SK-N-SH (cell line): ENCODE data around the gene RPS3A. TPM values are rescaled to one million over a fixed set of nuclear protein-coding genes. Genes with fewer than 3 reads are reported as not detected.

Experiments used
- CTCF ChIA-PET: fragments of 300-600, 350-600 bp; formaldehyde crosslinking; extraction: SDS; loops from one replicate; lab custom pipeline; 2021; lab: Yijun Ruan, JAX
- POLR2A ChIA-PET: fragments of 350-600 bp; sonication (Branson Sonifier 250); formaldehyde crosslinking; extraction: SDS; loops from one replicate; lab custom pipeline; 2020; ENCODE audit warnings: antibody characterized with exemption, inconsistent platforms; lab: Yijun Ruan, JAX
- DNase-seq: peaks from one replicate; pipeline ENCODE4 v3.0.0; 2012
- H2AFZ ChIP-seq: fragments of 200-600 bp; sonication (generic); 2 replicates; pipeline ENCODE4 v1.8.1; 2016; ENCODE audit warnings: antibody characterized with exemption, mild to moderate bottlenecking, low read depth
- H3F3A ChIP-seq: fragments of 200-600 bp; sonication (generic); replicated peaks from 2 replicates; pipeline ENCODE3; 2016; ENCODE audit warnings: antibody characterized with exemption, mild to moderate bottlenecking; ENCODE audit not compliant: insufficient read depth
- H3K27ac ChIP-seq, 2 experiments: fragments of 200-500 bp in 1 of 2; fragments of 200-600 bp in 1 of 2; sonication (Bioruptor generic) in 1 of 2; sonication (generic), shearing (Covaris generic) in 1 of 2; 2 replicates each; pipeline versions ENCODE4 v1.5.1 to v1.6.1; 2014 to 2016; ENCODE audit warnings: low read depth in 2 of 2, inconsistent platforms in 1 of 2, low read length in 1 of 2, mild to moderate bottlenecking in 1 of 2, mixed read lengths in 1 of 2
- H3K27me3 ChIP-seq: fragments of 200-600 bp; sonication (generic), shearing (Covaris generic); 2 replicates; pipeline ENCODE4 v1.6.1; 2016; ENCODE audit warnings: mixed run types; ENCODE audit not compliant: insufficient read depth
- H3K36me3 ChIP-seq, 2 experiments: fragments of 200-500 bp in 1 of 2; fragments of 200-600 bp in 1 of 2; sonication (Bioruptor generic) in 1 of 2; sonication (generic) in 1 of 2; replicated peaks in 1 of 2; 2 replicates each; pipeline versions ENCODE3 to v1.5.1; 2014 to 2016; ENCODE audit warnings: low read length in 1 of 2, mild to moderate bottlenecking in 1 of 2; ENCODE audit not compliant: insufficient read depth in 2 of 2, control insufficient read depth in 1 of 2
- H3K4me1 ChIP-seq, 2 experiments: fragments of 200-500 bp in 1 of 2; fragments of 200-600 bp in 1 of 2; sonication (Bioruptor generic) in 1 of 2; sonication (generic), shearing (Covaris generic) in 1 of 2; 2 replicates each; pipeline versions ENCODE4 v1.5.1 to v1.6.1; 2014 to 2016; ENCODE audit warnings: low read depth in 1 of 2, low read length in 1 of 2, mixed run types in 1 of 2; ENCODE audit not compliant: insufficient read depth in 2 of 2, control insufficient read depth in 1 of 2
- H3K4me2 ChIP-seq: fragments of 200-600 bp; sonication (generic), shearing (Covaris generic); 2 replicates; pipeline ENCODE4 v1.6.1; 2017; ENCODE audit warnings: mixed run types
- H3K4me3 ChIP-seq, 2 experiments: fragments of 200-500 bp in 1 of 2; fragments of 200-600 bp in 1 of 2; sonication (Bioruptor generic) in 1 of 2; sonication (generic), shearing (Covaris generic) in 1 of 2; 2 replicates each; pipeline versions ENCODE4 v1.5.1 to v1.8.1; 2014 to 2016; ENCODE audit warnings: low read depth in 2 of 2, inconsistent platforms in 1 of 2, low read length in 1 of 2, mild to moderate bottlenecking in 1 of 2, mixed read lengths in 1 of 2, moderate library complexity in 1 of 2
- H3K79me2 ChIP-seq: fragments of 200-600 bp; sonication (generic); 2 replicates; pipeline ENCODE4 v1.8.1; 2017; ENCODE audit warnings: mild to moderate bottlenecking; ENCODE audit not compliant: insufficient read depth
- H3K9ac ChIP-seq: fragments of 200-600 bp; sonication (generic); 2 replicates; pipeline ENCODE4 v1.6.1; 2017; ENCODE audit warnings: mixed run types
- H3K9me2 ChIP-seq: fragments of 200-600 bp; sonication (generic); 2 replicates; pipeline ENCODE4 v1.6.1; 2017; ENCODE audit warnings: mixed run types
- H3K9me3 ChIP-seq: fragments of 200-600 bp; sonication (generic); 2 replicates; pipeline ENCODE4 v1.6.1; 2017; ENCODE audit warnings: mixed run types, mild to moderate bottlenecking, moderate library complexity
- H4K20me1 ChIP-seq: fragments of 200-600 bp; sonication (generic); 2 replicates; pipeline ENCODE4 v1.6.1; 2017; ENCODE audit warnings: mild to moderate bottlenecking, mixed run types; ENCODE audit not compliant: insufficient read depth
- CHD2 ChIP-seq: fragments of 150-350 bp; IDR thresholded peaks from 2 replicates; pipeline ENCODE4 v1.6.1; 2018; ENCODE audit warnings: low read length; ENCODE audit not compliant: partially characterized antibody
- ELF1 ChIP-seq: IDR thresholded peaks from 2 replicates; pipeline ENCODE4 v1.4.0; 2012
- FOSL2 ChIP-seq: IDR thresholded peaks from 2 replicates; pipeline ENCODE4 v1.4.0; 2012; ENCODE audit warnings: low read depth, mild to moderate bottlenecking, moderate library complexity, borderline replicate concordance
- MXI1 ChIP-seq: IDR thresholded peaks from 2 replicates; pipeline ENCODE4 v1.6.1; 2012; ENCODE audit warnings: mild to moderate bottlenecking, low read depth, low read length, improper control_type of control experiment
- NRF1 ChIP-seq: IDR thresholded peaks from 2 replicates; pipeline ENCODE4 v1.6.1; 2012; ENCODE audit warnings: low read depth, mild to moderate bottlenecking, low read length
- POLR2AphosphoS5 ChIP-seq: IDR thresholded peaks from 2 replicates; pipeline ENCODE4 v1.6.1; 2012; ENCODE audit warnings: low read depth, low read length
- RFX5 ChIP-seq: IDR thresholded peaks from 2 replicates; pipeline ENCODE4 v1.6.1; 2012; ENCODE audit warnings: mild to moderate bottlenecking, improper control_type of control experiment, low read length
- TAF1 ChIP-seq: IDR thresholded peaks from 2 replicates; pipeline ENCODE4 v1.6.1; 2012; ENCODE audit warnings: low read depth, mild to moderate bottlenecking, low read length, moderate library complexity, borderline replicate concordance
- TCF12 ChIP-seq: IDR thresholded peaks from 2 replicates; pipeline ENCODE4 v1.4.0; 2012
- TEAD4 ChIP-seq: IDR thresholded peaks from 2 replicates; pipeline ENCODE4 v1.4.0; 2012; ENCODE audit warnings: mild to moderate bottlenecking, borderline replicate concordance; ENCODE audit not compliant: insufficient read depth
- WGBS: methylation state at CpG from one replicate; pipeline ENCODE4 v1.1.6; 2017; ENCODE audit warnings: low lambda C conversion rate; 5-methylcytosine and 5-hydroxymethylcytosine counted together
- polyA plus RNA-seq, 3 experiments: library from polyadenylated mRNA; depleted of rRNA; stranded (reverse); fragments of >200 nt; gene quantifications; 2 replicates each; pipeline ENCODE4 v1.2.3, GENCODE V29; 2012
- TF ChIP-seq, protein P1 (sequence below): IDR thresholded peaks from 2 replicates; pipeline ENCODE4 v1.6.1; 2012; ENCODE audit warnings: mild to moderate bottlenecking, low read depth, low read length, moderate library complexity
- TF ChIP-seq, protein P2 (sequence below): IDR thresholded peaks from 2 replicates; pipeline ENCODE4 v1.4.0; 2012; ENCODE audit warnings: low read depth, borderline replicate concordance
- TF ChIP-seq, protein P3 (sequence below): IDR thresholded peaks from 2 replicates; pipeline ENCODE4; 2012
- TF ChIP-seq, protein P4 (sequence below): IDR thresholded peaks from 2 replicates; pipeline ENCODE4 v1.4.0; 2012; ENCODE audit warnings: low read depth
- TF ChIP-seq, protein P5 (sequence below): fragments of 150-350 bp; IDR thresholded peaks from 2 replicates; pipeline ENCODE4 v1.6.1; 2016; ENCODE audit warnings: mild to moderate bottlenecking, low read depth, low read length

RPS3A gene
- polyA plus RNA-seq, 1 of the 3 experiments (the other 2 are of a cell fraction), result 2,161 TPM

DNA sequence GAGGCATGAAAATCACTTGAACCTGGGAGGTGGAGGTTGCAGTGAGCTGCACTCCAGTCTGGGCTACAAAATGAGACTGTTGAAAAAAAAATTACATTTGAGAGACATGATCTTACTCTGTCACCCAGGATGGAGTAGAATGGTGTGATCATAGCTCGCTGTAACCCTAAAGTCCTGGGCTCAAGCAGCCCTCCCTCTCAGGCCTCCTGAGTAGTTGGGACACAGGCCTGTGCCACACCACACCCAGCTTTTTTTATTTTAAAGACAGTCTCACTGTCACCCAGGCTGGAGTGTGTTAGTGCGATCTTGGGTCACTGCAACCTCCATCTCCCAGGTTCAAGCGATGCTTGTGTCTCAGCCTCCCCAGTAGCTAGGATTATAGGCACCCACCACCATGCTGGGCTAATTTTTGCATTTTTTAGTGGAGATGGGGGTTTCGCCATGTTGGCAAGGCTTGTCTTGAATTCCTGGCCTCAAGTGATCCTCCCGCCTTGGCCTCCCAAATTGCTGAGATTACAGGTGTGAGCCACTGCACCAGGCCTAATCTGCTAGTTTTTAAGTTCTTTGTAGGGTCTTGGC is 6.1 kb downstream of the RPS3A start:
- Histone ChIP-seq H3K27ac (no peak overlapping the region), H3K27me3 (no peaks in the 10 kb centered on the region), H3K9me3 (no peaks in the 10 kb centered on the region), H2AFZ (no peak overlapping the region), H3K9ac (no peak overlapping the region), H4K20me1 (peaks cover 40% of the 10 kb centered on the region), H3K79me2 (peaks cover 38% of the 10 kb centered on the region), H3K36me3 (peaks cover 53 to 78% of the 10 kb centered on the region in 2 experiments), H3K4me1 (peaks cover 6 to 7% of the 10 kb centered on the region in 2 experiments; a peak in 2 of 4 replicates), H3K4me2 (no peak overlapping the region), H3K9me2 (no peaks in the 10 kb centered on the region), H3K4me3 (no peak overlapping the region), H3F3A (peaks cover 63% of the 10 kb centered on the region)
- ChIA-PET POLR2A (interaction anchor here (0.7 to 1.1 kb wide), 2 partner anchors 9 to 522 kb away, joined by 3 to 5 read pairs; no protein-coding TSS in a partner anchor), CTCF (interaction anchor here (1.2 to 4.4 kb wide), 2 partner anchors 12 to 54 kb away, joined by 3 to 22 read pairs; no protein-coding TSS in a partner anchor)
- no peak for DNase-seq
- TF ChIP-seq, protein P1, sequence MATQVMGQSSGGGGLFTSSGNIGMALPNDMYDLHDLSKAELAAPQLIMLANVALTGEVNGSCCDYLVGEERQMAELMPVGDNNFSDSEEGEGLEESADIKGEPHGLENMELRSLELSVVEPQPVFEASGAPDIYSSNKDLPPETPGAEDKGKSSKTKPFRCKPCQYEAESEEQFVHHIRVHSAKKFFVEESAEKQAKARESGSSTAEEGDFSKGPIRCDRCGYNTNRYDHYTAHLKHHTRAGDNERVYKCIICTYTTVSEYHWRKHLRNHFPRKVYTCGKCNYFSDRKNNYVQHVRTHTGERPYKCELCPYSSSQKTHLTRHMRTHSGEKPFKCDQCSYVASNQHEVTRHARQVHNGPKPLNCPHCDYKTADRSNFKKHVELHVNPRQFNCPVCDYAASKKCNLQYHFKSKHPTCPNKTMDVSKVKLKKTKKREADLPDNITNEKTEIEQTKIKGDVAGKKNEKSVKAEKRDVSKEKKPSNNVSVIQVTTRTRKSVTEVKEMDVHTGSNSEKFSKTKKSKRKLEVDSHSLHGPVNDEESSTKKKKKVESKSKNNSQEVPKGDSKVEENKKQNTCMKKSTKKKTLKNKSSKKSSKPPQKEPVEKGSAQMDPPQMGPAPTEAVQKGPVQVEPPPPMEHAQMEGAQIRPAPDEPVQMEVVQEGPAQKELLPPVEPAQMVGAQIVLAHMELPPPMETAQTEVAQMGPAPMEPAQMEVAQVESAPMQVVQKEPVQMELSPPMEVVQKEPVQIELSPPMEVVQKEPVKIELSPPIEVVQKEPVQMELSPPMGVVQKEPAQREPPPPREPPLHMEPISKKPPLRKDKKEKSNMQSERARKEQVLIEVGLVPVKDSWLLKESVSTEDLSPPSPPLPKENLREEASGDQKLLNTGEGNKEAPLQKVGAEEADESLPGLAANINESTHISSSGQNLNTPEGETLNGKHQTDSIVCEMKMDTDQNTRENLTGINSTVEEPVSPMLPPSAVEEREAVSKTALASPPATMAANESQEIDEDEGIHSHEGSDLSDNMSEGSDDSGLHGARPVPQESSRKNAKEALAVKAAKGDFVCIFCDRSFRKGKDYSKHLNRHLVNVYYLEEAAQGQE, result no peak
- TF ChIP-seq, protein P2, sequence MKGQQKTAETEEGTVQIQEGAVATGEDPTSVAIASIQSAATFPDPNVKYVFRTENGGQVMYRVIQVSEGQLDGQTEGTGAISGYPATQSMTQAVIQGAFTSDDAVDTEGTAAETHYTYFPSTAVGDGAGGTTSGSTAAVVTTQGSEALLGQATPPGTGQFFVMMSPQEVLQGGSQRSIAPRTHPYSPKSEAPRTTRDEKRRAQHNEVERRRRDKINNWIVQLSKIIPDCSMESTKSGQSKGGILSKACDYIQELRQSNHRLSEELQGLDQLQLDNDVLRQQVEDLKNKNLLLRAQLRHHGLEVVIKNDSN, result no peak
- TF ChIP-seq POLR2AphosphoS5, result peak; percentile 58; the same call in 1 of the 2 replicates
- 97% methylated on average over 5 of the region's 5 CpGs for WGBS

DNA sequence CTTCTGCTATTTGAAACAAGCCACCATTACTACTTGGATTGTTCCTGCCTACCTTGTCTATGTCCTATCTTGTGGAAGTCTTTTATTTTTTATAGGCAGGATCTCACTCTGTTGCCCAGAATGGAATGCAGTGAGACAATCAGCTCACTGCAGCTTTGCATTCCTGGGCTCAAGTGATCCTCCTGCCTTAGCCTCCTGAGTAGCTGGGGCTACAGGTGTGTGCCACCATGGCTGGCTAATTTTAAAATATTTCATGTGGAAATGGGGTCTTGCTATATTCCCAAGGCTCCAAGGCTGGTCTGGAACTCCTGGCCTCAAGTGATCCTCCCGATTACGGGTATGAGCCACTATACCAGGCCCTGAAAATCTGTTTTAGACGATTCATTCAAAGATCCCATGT is 7.6 kb downstream of the RPS3A start:
- no peak overlapping the region for H3K27ac ChIP-seq
- H2AFZ ChIP-seq, result no peak overlapping the region
- WGBS, result 88% methylated on average over 3 of the region's 3 CpGs
- peaks cover 64% of the 10 kb centered on the region for H3F3A ChIP-seq
- H3K4me1 ChIP-seq, result peaks cover 0 to 4% of the 10 kb centered on the region in 2 experiments; a peak in 1 of 4 replicates
- no peak for DNase-seq
- H3K27me3 ChIP-seq, result no peaks in the 10 kb centered on the region
- no peak overlapping the region for H3K9ac ChIP-seq
- H3K9me3 ChIP-seq, result no peaks in the 10 kb centered on the region
- no peak overlapping the region for H3K4me2 ChIP-seq
- peaks cover 25% of the 10 kb centered on the region for H4K20me1 ChIP-seq
- H3K9me2 ChIP-seq, result no peaks in the 10 kb centered on the region
- H3K36me3 ChIP-seq, result peaks cover 42 to 63% of the 10 kb centered on the region in 2 experiments
- H3K4me3 ChIP-seq, result no peak overlapping the region
- H3K79me2 ChIP-seq, result peaks cover 23% of the 10 kb centered on the region
- ChIA-PET CTCF (interaction anchor here (4.4 kb wide), 1 partner anchor 10 kb away, joined by 22 read pairs; no protein-coding TSS in a partner anchor), POLR2A (no interaction called here)
- TF ChIP-seq POLR2AphosphoS5 (no peak), RFX5 (no peak), FOSL2 (no peak), MXI1 (no peak), TCF12 (no peak), TEAD4 (no peak), NRF1 (no peak), CHD2 (no peak), ELF1 (no peak), TAF1 (no peak)
- TF ChIP-seq, protein P3, sequence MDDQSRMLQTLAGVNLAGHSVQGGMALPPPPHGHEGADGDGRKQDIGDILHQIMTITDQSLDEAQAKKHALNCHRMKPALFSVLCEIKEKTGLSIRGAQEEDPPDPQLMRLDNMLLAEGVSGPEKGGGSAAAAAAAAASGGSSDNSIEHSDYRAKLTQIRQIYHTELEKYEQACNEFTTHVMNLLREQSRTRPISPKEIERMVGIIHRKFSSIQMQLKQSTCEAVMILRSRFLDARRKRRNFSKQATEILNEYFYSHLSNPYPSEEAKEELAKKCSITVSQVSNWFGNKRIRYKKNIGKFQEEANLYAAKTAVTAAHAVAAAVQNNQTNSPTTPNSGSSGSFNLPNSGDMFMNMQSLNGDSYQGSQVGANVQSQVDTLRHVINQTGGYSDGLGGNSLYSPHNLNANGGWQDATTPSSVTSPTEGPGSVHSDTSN, result no peak
- TF ChIP-seq, protein P4, sequence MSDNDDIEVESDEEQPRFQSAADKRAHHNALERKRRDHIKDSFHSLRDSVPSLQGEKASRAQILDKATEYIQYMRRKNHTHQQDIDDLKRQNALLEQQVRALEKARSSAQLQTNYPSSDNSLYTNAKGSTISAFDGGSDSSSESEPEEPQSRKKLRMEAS, result no peak
- TF ChIP-seq, protein P5, sequence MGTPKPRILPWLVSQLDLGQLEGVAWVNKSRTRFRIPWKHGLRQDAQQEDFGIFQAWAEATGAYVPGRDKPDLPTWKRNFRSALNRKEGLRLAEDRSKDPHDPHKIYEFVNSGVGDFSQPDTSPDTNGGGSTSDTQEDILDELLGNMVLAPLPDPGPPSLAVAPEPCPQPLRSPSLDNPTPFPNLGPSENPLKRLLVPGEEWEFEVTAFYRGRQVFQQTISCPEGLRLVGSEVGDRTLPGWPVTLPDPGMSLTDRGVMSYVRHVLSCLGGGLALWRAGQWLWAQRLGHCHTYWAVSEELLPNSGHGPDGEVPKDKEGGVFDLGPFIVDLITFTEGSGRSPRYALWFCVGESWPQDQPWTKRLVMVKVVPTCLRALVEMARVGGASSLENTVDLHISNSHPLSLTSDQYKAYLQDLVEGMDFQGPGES, result no peak
